C4-2B (cell line): ENCODE results near the gene OCA2.

Experiments
- CTCF ChIP-seq: fragments of 450-650 bp; conservative IDR thresholded peaks from 2 replicates; pipeline ENCODE4 v1.5.1; 2017; ENCODE audit warnings: mild to moderate bottlenecking
- ZFX ChIP-seq: fragments of 450-650 bp; IDR thresholded peaks from 2 replicates; pipeline ENCODE4 v1.6.1; 2017

- TF ChIP-seq CTCF (no peak), ZFX (no peak)
These were observed 32.9 kb downstream of the OCA2 start for GRCh38 chr15:28066231-28066630.
